NCI-H1092 treated with DMSO at 0.1 percent for 48 hours (cell line): ENCODE results near the gene REEP1.
"Not testable (repeated sequence)": the region's sequence is repeated elsewhere in the genome, so short reads cannot be mapped to it uniquely, and the experiment has no call there.

ENCODE experiments used
- DNase-seq: peaks from one replicate; lab custom pipeline; 2025; lab: John Stamatoyannopoulos, UW

Gene REEP1

GRCh38 chr2:86283411-86284030, 53.9 kb downstream of the REEP1 start:
- no peak for DNase-seq

GRCh38 chr2:86281066-86281700, 56.2 kb downstream of the REEP1 start:
- DNase-seq, result no peak

GRCh38 chr2:86280191-86280667, 57.2 kb downstream of the REEP1 start:
- DNase-seq, result no peak

GRCh38 chr2:86275962-86276361, 61.5 kb downstream of the REEP1 start:
- DNase-seq, result no peak

- DNase-seq, result no peak
These were observed 62.0 kb downstream of the REEP1 start for GRCh38 chr2:86275384-86275799.

- DNase-seq, result peak; percentile 6
These were observed 62.5 kb downstream of the REEP1 start for GRCh38 chr2:86274918-86275275.

- DNase-seq, result no peak
These were observed 63.0 kb downstream of the REEP1 start for GRCh38 chr2:86274265-86274917.

- no peak for DNase-seq
These were observed 65.3 kb downstream of the REEP1 start for GRCh38 chr2:86272111-86272510.

GRCh38 chr2:86271248-86271647, 66.2 kb downstream of the REEP1 start:
- DNase-seq, result no peak

- no peak for DNase-seq
These were observed 73.5 kb downstream of the REEP1 start for GRCh38 chr2:86263956-86264355.

- no peak for DNase-seq
These were observed 76.4 kb downstream of the REEP1 start for GRCh38 chr2:86260978-86261377.

- DNase-seq, result no peak
These were observed 79.3 kb downstream of the REEP1 start for GRCh38 chr2:86258106-86258505.

GRCh38 chr2:86256982-86257381, 80.4 kb downstream of the REEP1 start:
- no peak for DNase-seq

GRCh38 chr2:86256300-86256699, 81.1 kb downstream of the REEP1 start:
- no peak for DNase-seq

GRCh38 chr2:86254576-86255538, 82.6 kb downstream of the REEP1 start:
- peak; percentile 3 for DNase-seq

GRCh38 chr2:86253424-86253823, 84.0 kb downstream of the REEP1 start:
- DNase-seq, result no peak

GRCh38 chr2:86251840-86252266, 85.6 kb downstream of the REEP1 start:
- DNase-seq, result no peak

- DNase-seq, result peak; percentile 42
These were observed 87.6 kb downstream of the REEP1 start for GRCh38 chr2:86249579-86250391.

- no peak for DNase-seq
These were observed 88.2 kb downstream of the REEP1 start for GRCh38 chr2:86249176-86249575.

- not testable (repeated sequence) for DNase-seq
These were observed 92.2 kb downstream of the REEP1 start for GRCh38 chr2:86245222-86245621.

- not testable (repeated sequence) for DNase-seq
These were observed 92.6 kb downstream of the REEP1 start for GRCh38 chr2:86244781-86245180.
